OCI-LY7 (cell line): ENCODE measurements around the gene IQCE. TPM values are rescaled to one million over a fixed set of nuclear protein-coding genes. Genes with fewer than 3 reads are reported as not detected.

ENCODE experiments used
- BruUV-seq: library from RNA; stranded (reverse); fragments of 400-500 nt; replicated peaks from 2 replicates; lab custom pipeline; 2021; lab: Mats Ljungman, UMichigan
- CTCF ChIA-PET: fragments of 300-600 bp; sonication (Branson Sonifier 250); formaldehyde crosslinking; loops from one replicate; lab custom pipeline; 2022; ENCODE audit warnings: antibody characterized with exemption; ENCODE audit not compliant: unreplicated experiment; lab: Charles Lee
- POLR2A ChIA-PET: fragments of 300-600 bp; sonication (Branson Sonifier 250); formaldehyde crosslinking; loops from one replicate; lab custom pipeline; 2022; ENCODE audit warnings: antibody characterized with exemption; lab: Charles Lee
- DNase-seq: peaks from one replicate; pipeline ENCODE4 v3.0.0-alpha.2; 2015; ENCODE audit warnings: low spot score
- H2AFZ ChIP-seq: fragments of 200-600 bp; sonication (generic), shearing (Covaris generic); 2 replicates; pipeline ENCODE4 v1.6.1; 2014; ENCODE audit warnings: mild to moderate bottlenecking, antibody characterized with exemption, low read length, moderate library complexity
- H3K27ac ChIP-seq: fragments of 200-600 bp; sonication (generic); 2 replicates; pipeline ENCODE4 v1.5.1; 2014; ENCODE audit warnings: mixed run types, low read depth, mild to moderate bottlenecking, moderate library complexity, low read length, inconsistent platforms; ENCODE audit not compliant: poor library complexity, severe bottlenecking
- H3K36me3 ChIP-seq: fragments of 200-600 bp; sonication (generic); 2 replicates; pipeline ENCODE4 v1.6.1; 2014; ENCODE audit warnings: mild to moderate bottlenecking, antibody characterized with exemption, low read length, moderate library complexity, mixed read lengths; ENCODE audit not compliant: insufficient read depth
- H3K4me1 ChIP-seq: fragments of 200-600 bp; sonication (generic); 2 replicates; pipeline ENCODE4 v1.5.1; 2014; ENCODE audit warnings: mild to moderate bottlenecking, low read length; ENCODE audit not compliant: insufficient read depth, poor library complexity, severe bottlenecking
- H3K4me2 ChIP-seq: fragments of 200-600 bp; sonication (generic); 2 replicates; pipeline ENCODE4 v1.6.1; 2014; ENCODE audit warnings: mild to moderate bottlenecking, low read length
- H3K4me3 ChIP-seq: fragments of 200-600 bp; sonication (generic); 2 replicates; pipeline ENCODE4 v1.5.1; 2014; ENCODE audit warnings: mild to moderate bottlenecking, low read depth, low read length; ENCODE audit not compliant: poor library complexity, severe bottlenecking
- H3K79me2 ChIP-seq: fragments of 200-600 bp; sonication (generic); 2 replicates; pipeline ENCODE4 v1.6.1; 2016; ENCODE audit warnings: low read depth, mild to moderate bottlenecking, low read length, moderate library complexity, mixed read lengths; ENCODE audit not compliant: insufficient read depth
- H3K9me2 ChIP-seq: fragments of 200-600 bp; sonication (generic); 2 replicates; pipeline ENCODE4 v1.6.1; 2016; ENCODE audit warnings: mild to moderate bottlenecking, low read length, mixed read lengths; ENCODE audit not compliant: insufficient read depth
- H3K9me3 ChIP-seq: fragments of 200-600 bp; sonication (generic); 2 replicates; pipeline ENCODE4 v1.6.1; 2014; ENCODE audit warnings: mild to moderate bottlenecking, mixed run types, low read length, mixed read lengths
- H4K20me1 ChIP-seq: fragments of 200-600 bp; sonication (generic); 2 replicates; pipeline ENCODE4 v1.6.1; 2014; ENCODE audit warnings: mild to moderate bottlenecking, antibody characterized with exemption, low read length, moderate library complexity, mixed read lengths; ENCODE audit not compliant: insufficient read depth
- EZH2phosphoT487 ChIP-seq: fragments of 200-600 bp; sonication (generic); IDR thresholded peaks from 2 replicates; pipeline ENCODE4 v1.6.1; 2018; ENCODE audit warnings: low read depth, borderline replicate concordance, mild to moderate bottlenecking, mixed run types, antibody characterized with exemption, low read length, moderate library complexity, mixed read lengths
- intact Hi-C: fragments of 100-400 bp; cut with micrococcal nuclease; formaldehyde crosslinking; loops from one replicate; pipeline ENCODE4 v1.10.0; 2022; ENCODE audit not compliant: unreplicated experiment
- total RNA-seq, 2 experiments: library from RNA; depleted of rRNA in 1 of 2; stranded (reverse); fragments of >200 nt in 1 of 2; shearing (Covaris generic) in 1 of 2; gene quantifications; 2 replicates each; pipeline ENCODE4 v1.2.3, GENCODE V29; 2014 to 2022
- TF ChIP-seq, protein P1 (sequence below): fragments of 200-600 bp; sonication (generic); conservative IDR thresholded peaks from 2 replicates; pipeline ENCODE4 v1.5.1; 2014; ENCODE audit warnings: mild to moderate bottlenecking, antibody characterized with exemption, low read length, moderate library complexity, mixed read lengths

Gene IQCE
- total RNA-seq, 2 experiments from 2014 or later = 6.2 to 6.6 TPM

- Histone ChIP-seq H3K4me3 (no peak overlapping the region), H4K20me1 (no peaks in the 10 kb centered on the region), H2AFZ (no peak overlapping the region), H3K9me3 (no peaks in the 10 kb centered on the region), H3K9me2 (no peaks in the 10 kb centered on the region), H3K79me2 (no peaks in the 10 kb centered on the region), H3K4me2 (no peak overlapping the region), H3K36me3 (no peaks in the 10 kb centered on the region), H3K27ac (no peak overlapping the region), H3K4me1 (peaks cover 26% of the 10 kb centered on the region)
- DNase-seq = no peak
- intact Hi-C loops = loop anchor here (5.0 kb wide), 1 partner anchor 44 kb away; no protein-coding TSS in a partner anchor
- TF ChIP-seq, protein P1, sequence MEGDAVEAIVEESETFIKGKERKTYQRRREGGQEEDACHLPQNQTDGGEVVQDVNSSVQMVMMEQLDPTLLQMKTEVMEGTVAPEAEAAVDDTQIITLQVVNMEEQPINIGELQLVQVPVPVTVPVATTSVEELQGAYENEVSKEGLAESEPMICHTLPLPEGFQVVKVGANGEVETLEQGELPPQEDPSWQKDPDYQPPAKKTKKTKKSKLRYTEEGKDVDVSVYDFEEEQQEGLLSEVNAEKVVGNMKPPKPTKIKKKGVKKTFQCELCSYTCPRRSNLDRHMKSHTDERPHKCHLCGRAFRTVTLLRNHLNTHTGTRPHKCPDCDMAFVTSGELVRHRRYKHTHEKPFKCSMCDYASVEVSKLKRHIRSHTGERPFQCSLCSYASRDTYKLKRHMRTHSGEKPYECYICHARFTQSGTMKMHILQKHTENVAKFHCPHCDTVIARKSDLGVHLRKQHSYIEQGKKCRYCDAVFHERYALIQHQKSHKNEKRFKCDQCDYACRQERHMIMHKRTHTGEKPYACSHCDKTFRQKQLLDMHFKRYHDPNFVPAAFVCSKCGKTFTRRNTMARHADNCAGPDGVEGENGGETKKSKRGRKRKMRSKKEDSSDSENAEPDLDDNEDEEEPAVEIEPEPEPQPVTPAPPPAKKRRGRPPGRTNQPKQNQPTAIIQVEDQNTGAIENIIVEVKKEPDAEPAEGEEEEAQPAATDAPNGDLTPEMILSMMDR = no peak
- no peak for TF ChIP-seq EZH2phosphoT487
- ChIA-PET POLR2A (no interaction called here), CTCF (no interaction called here)
- BruUV-seq = no TSS peak
Observed at GRCh38 chr7:2610898-2611297, 52.1 kb downstream of the IQCE start.

DNA sequence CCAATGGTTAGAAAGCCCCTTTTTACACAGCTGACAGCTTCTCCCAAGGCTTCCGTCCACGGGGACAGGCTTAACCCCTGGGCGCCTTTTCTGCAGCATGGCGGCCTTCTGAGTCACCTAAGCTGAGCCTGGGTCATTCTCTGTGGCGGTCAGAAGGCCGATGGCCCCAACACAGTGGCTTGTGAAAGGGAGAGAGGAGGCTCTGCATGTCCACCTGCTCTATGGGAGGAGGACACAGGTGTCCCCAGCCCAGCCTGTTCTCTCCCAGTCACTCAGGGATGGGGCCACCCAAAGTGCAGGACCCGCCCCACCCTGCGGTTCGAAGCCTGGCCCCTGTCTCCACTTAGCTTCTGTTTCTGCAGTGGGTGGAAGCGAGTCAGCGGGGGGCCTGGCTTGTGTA is 52.6 kb downstream of the IQCE start:
- no TSS peak for BruUV-seq

GRCh38 chr7:2611922-2612321 is 53.1 kb downstream of the IQCE start:
- no TSS peak for BruUV-seq
- TF ChIP-seq, protein P1 = no peak
- TF ChIP-seq EZH2phosphoT487 = no peak
- Histone ChIP-seq H3K9me2 (no peaks in the 10 kb centered on the region), H3K27ac (no peak overlapping the region), H3K36me3 (no peaks in the 10 kb centered on the region), H2AFZ (no peak overlapping the region), H3K9me3 (no peaks in the 10 kb centered on the region), H3K79me2 (no peaks in the 10 kb centered on the region), H3K4me2 (no peak overlapping the region), H3K4me1 (peaks cover 26% of the 10 kb centered on the region), H3K4me3 (no peak overlapping the region), H4K20me1 (no peaks in the 10 kb centered on the region)
- no peak for DNase-seq
- POLR2A ChIA-PET = interaction anchor here (0.5 to 1.4 kb wide), 2 partner anchors 10 to 83 kb away, joined by 3 read pairs; no protein-coding TSS in a partner anchor
- intact Hi-C loops = loop anchor here (2.0 to 5.0 kb wide), 2 partner anchors 33 to 45 kb away; no protein-coding TSS in a partner anchor
- CTCF ChIA-PET = no interaction called here

More for the DNA sequence above, 52.6 kb downstream of the IQCE start:
- peaks cover 26% of the 10 kb centered on the region for H3K4me1 ChIP-seq
- intact Hi-C loops = loop anchor here (5.0 kb wide), 1 partner anchor 44 kb away; no protein-coding TSS in a partner anchor
- H2AFZ ChIP-seq = no peak overlapping the region
- no peaks in the 10 kb centered on the region for H3K9me3 ChIP-seq
- ChIA-PET POLR2A (no interaction called here), CTCF (no interaction called here)
- no peak overlapping the region for H3K27ac ChIP-seq
- no peaks in the 10 kb centered on the region for H3K79me2 ChIP-seq
- no peaks in the 10 kb centered on the region for H3K9me2 ChIP-seq
- H3K4me3 ChIP-seq = no peak overlapping the region
- H3K36me3 ChIP-seq = no peaks in the 10 kb centered on the region
- no peaks in the 10 kb centered on the region for H4K20me1 ChIP-seq
- no peak overlapping the region for H3K4me2 ChIP-seq
- TF ChIP-seq EZH2phosphoT487 = no peak
- TF ChIP-seq, protein P1 = no peak
- no peak for DNase-seq
